Measurements from ENCODE around the gene CREG2.
"Not testable (repeated sequence)": the region's sequence is repeated elsewhere in the genome, so short reads cannot be mapped to it uniquely, and the experiment has no call there.

CREG2 gene

DNA sequence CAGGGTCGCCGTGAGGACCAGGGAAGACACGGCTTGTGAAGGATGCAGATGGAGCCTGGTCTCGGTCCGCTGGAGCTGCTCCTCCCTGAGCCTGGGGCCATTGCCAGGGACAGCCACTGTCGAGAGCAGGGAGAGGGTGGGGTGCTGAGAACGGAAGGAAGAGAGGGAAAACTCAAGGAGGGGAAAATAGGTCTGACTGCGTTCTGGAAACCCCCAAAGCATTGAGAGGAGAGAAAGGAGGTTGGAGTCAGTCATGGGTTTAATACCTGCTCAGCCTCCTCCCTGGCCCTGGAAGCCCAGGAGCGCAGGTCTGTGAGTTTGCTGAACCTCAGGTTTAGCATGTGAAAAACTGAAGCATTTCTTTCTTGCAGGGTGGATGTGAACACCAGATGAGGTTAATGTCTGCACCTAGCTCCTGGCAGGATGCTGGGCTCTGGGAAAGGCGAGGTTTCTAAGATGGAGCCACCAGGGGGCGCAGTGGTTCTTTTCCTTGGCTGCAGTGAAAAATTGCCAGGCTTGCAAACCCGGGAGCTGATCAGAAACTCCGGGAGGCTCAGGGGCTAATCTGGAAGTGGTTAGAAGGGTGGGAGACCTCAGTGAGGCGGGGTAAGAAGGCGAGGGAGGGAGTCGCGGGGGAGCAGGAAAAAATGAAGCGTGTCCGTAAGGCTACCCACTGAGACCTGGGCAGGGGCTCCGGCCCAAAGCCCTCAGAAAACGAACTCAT lies 45.2 kb downstream of the CREG2 start:
- peak; percentile 84 to 87 for DNase-seq

DNA sequence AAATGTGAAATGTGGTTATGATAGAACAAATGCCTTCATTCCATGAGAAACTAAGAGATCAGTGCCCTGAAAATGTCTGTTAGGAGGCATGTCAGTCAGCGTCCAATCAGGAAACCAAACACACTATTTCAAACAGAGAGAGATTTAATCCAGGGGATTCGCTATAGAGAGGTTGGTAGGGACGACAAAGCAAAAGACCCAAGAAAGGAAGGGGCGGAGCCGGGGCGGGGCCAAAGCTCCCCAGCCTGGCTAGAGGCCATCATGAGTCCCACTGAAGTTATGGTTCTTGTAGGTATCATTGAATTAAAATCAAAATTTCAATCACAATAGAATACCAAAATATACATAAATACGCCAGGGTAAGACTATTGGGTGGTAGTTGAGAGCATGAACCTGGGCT lies 45.9 kb downstream of the CREG2 start:
- DNase-seq, result peak; percentile 62 to 67

DNA sequence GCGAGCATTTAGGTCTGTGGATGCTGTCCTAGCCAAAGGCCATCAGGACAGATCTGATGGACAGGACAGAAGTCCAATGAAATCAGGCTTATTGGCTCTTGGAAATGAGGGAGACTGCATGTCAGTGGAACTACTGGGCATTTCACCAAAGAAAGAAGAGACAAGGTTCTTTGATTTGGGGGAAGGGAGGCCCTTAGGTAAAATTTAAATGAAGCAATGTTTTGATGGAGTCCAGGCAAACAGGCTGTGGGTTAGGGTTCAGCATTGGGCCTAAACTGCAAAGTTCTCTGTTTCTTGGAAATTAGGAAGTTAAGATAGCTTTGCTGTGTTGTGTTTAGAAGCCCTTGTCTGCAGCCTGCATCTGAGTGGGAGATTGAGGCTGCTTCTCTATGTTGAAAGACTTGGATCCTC lies 47.2 kb downstream of the CREG2 start:
- DNase-seq, result no peak

DNA sequence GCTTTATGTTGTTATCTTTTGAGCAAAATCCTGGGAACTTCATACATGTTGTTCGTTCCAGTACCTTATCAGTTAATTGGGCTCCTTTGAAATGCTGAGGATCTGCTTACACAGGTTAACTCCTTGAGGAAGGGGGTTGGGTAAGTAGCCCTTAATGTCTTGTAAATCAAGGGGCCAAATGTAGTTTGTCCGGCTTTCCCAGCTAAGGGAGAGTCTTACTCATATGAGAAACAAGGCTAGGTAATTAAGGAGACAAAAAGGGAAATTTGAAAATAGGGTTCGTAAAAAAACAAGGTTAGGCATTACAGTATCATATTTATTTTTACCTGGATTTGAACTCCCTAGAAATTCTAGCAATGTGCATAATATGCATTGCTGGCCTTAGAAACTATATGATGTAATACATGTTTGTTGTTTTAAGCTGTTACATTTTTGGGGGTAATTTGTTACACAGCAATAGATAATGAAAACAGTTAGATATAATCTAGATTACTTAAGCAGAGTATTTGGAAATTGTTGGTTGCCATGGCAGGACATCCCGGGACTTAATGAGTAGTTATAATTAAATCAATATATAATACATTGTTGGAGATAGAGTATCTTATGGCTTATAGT lies 47.9 kb downstream of the CREG2 start:
- DNase-seq, result no peak

DNA sequence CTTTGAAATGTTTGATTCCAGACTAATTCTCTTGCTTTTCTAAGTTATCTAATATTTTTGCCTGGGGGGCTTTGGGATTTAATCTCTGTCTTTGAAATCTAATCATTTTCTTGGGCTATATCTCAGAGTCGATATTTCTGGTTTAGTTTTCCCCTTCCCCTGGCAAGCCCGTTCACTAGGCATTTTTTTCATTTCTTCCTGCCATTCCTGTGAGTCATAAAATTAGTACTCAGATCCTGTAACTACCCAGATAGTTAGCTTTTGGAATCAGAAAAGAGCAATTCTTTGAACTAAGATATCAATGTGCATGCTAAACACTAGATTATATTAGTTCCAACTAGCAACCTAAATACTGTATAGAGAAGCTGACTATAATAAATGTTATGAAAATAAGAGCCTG lies 49.4 kb downstream of the CREG2 start:
- no peak for DNase-seq

DNA sequence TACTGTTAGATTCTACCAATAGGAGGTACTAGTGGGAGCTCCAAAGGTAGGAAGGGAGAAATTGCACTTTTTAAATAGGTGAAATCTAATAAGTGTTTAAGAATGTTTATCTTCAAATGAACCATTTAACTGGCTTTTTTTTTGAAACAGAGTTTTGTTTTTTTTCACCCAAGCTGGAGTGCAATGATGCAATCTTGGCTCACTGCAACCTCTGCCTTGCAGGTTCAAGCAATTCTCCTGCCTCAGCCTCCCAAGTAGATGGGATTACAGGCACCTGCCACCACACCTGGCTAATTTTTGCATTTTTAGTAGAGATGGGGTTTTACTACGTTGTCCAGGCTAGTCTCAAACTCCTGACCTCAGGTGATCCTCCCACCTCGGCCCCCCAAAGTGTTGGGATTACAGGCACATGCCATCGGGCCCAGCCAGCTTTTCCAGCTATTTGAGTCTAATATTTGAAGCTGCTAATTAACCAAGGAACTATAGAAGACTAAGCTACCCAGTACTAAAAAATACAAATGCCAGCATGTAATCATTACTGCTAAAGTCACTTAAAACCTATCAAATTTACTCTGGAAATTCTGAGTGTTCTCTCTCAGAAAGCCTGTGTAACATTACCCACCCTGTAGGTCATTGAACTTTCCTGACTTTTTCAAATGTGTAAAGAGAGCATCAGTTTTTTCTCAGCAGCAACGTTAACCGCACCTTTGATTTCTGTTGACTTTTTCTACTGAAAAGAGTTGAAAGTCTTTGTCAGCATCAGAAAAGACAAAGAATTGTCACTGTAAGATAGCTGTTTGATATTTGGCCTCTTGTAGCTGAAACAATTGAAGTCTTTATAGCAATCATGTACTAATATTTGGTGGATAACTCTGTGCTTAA lies 54.2 kb downstream of the CREG2 start:
- DNase-seq, result no peak

DNA sequence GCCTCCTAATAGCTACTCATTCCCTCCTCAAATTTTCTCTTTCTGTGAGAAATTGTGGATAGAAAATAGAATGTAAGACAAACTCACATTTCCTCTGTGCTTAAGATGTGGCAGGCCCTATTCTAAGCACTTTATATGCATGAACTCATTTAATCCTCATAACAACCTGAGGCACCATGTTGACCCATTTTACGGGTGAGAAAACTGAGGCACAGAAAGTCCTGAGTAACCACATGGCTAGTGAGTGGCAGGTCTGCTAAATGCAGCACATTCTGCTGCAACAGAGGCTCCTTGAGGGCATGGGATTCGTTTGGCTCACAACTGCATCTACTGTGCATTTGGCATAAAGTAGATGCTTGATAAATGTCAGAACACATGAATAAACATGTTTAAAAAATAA lies 56.1 kb downstream of the CREG2 start:
- DNase-seq, result no peak

DNA sequence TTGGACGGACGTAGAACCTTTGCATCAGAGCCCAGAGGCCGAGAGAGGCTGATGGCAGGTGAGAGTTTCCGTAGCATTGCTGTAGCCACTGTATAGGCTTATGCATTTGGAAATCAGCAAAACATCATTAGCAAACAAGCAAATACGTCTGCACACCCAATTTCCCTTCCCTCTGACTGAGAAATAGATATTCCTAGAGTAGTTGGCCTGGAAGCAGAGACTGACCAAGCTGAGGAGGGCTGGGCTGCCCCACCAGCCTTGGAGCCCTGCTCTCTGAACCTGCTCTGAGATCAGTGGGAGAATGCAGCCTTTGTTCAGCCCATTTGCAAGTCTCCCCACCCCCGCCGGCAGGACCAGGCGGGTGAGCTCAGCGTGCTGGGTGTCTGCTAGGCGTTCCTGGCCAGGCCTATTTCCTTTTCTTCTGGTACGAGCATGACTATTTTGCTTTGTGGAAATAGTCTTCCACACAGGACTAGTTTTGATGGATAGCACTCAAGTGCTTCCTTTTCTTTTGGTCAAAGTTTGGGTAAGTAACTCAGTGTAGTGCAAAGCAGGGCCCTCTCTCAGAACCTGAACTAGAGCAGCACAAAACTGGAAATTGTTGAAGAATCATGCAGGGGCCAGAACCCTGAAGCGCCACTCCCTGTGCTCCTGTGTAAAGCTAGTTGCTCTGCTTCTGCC lies 56.9 kb downstream of the CREG2 start:
- DNase-seq, result peak; percentile 45 to 65

DNA sequence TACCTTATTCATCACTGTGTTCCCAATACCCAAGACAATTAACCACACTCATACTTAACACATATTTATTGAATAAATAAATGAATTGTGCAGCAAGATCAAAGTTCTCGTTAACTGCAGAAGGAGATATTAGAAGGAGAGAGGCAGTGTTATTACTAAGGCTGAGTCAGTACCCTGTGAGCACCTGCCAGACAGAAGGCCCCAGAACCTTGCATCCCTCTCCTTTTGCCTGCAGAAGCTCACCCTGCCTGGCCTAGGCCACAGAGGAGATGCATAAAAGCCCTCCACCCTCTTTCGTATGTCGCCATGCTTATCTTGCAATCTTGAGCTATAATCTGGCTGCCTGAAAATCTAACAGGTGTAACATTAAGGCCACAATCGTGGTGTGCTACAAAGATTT lies 58.3 kb downstream of the CREG2 start:
- no peak for DNase-seq

DNA sequence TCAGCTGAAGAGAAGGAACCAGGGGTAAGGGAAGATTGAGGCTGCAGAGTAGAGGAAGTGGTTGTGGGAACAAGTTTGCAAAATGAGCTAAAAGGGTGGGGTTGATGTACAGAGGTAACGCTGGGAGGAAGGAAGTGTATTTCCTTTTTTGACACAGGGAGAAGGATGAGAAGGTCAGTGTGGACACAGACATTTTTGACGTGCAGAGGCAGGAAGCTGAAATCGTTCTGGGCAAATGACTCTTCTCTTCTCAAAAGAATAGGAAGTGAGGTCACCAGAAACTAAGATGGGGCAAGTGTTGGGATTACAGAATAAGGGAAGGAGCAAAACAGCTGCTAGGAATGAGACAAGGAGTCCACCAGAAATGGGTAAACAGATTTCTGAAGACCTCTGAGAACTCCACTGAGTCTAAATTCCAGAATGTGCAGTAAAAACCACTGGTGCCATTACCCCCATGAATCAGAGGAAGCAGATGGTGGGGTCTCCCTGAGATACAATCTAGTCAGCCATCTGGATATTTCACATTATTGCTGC lies 58.8 kb downstream of the CREG2 start:
- DNase-seq, result no peak

DNA sequence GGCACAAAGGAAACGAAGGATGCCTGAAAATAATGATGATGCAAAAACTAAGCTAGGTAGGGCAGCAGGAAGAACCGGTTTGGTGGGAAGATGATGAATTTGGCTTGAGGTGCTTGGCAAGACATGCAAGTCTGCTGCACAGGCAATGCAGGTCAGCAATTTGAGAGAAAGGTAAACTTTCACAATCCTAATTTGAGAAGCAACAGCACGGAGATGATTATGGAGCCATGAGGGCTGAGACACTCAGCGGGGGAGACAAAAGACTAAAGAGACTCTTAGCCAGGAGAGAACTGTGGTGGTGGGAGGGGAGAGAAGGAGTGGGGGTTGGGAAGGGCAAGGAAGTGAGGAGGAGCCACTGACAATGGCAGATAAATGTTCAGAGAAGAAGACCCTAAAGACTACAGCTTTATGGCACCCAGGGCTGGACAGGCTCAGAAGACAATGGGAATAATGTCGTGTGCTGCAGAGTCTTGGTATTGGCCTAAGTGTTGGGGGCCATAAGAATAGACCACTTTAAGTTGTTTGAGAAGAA lies 59.4 kb downstream of the CREG2 start:
- no peak for DNase-seq

DNA sequence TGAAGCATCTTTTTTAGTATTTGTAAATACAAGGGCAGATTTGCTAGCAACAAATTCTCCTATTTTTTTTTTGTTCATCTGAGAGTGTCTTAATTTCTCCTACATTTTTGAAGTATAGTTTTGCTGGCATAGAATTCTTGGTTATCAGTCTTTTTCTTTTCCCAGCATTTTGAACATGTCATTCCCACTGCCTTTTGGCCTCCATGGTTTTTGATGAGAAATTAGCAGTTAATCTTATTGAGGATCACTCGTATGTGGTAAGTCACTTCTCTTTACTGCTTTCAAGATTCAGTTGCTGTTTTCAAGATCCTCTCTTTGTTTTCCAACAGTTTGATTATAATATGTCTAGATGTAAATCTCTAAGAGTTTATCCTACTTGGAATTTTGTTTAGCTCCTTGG lies 61.9 kb downstream of the CREG2 start:
- no peak for DNase-seq

DNA sequence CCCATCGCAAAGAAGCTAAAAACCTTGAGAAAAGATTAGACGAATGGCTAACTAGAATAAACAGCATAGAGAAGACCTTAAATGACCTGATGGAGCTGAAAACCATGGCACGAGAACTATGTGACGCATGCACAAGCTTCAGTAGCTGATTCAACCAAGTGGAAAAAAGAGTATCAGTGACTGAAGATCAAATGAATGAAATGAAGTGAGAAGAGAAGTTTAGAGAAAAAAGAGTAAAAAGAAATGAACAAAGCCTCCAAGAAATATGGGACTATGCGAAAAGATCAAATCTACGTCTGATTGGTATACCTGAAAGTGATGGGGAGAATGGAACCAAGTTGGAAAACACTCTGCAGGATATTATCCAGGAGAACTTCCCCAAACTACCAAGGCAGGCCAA lies 70.7 kb downstream of the CREG2 start:
- DNase-seq, result not testable (repeated sequence)

DNA sequence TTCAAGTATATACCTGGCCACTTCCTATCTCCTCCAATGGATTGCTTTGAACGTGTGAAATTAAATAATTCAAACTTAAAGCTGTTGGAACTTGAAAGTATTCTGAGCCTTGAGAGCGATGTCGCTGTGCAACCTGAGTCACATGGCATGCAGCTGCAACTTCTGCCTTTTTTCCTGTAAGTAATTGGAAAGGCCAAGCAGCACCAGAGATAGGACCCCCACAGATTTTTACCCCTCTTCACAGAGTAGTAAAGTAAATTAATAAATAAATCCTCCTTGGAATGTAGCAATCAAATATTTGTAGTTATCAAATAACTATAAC lies 75.6 kb downstream of the CREG2 start:
- no peak for DNase-seq

DNA sequence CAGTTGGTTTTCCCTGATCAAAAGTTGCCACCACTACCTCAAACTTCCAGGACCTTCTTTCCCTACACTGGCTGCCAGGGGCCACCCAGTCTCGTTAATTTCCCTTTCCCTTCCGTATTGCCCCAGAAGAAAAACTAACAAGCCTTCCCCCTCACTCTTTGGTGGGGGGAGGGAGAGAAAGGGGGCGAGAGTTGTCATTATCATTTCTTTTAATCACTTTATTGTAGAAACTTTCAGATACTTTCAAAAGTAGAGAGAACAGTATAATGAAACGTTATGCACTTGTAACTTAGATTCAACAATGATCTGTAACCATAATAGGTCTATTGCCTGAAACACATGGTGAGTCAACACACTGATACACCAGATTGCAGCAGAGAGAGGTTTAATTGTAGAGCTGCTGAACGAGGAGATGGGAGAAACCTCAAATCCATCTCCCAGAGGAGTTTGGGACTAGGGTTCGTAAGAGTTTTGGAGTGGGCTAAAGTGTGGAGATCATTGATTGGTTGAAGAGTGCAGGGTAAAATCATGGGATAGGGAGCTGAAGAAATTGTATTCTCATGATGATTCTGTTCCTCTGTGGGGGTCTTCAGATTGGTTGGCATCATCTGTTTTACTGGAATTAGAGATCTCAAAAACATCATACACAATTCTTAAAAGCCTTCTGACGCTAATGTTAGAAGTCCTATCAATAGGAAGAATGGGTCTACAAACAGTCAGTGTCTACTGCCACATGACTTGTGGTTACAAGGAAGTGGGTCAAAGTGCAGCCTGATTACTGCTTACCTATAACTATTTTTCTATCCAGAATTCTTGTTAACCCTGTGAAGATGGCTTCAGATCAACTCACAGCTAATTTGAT lies 76.2 kb downstream of the CREG2 start:
- DNase-seq, result no peak

DNA sequence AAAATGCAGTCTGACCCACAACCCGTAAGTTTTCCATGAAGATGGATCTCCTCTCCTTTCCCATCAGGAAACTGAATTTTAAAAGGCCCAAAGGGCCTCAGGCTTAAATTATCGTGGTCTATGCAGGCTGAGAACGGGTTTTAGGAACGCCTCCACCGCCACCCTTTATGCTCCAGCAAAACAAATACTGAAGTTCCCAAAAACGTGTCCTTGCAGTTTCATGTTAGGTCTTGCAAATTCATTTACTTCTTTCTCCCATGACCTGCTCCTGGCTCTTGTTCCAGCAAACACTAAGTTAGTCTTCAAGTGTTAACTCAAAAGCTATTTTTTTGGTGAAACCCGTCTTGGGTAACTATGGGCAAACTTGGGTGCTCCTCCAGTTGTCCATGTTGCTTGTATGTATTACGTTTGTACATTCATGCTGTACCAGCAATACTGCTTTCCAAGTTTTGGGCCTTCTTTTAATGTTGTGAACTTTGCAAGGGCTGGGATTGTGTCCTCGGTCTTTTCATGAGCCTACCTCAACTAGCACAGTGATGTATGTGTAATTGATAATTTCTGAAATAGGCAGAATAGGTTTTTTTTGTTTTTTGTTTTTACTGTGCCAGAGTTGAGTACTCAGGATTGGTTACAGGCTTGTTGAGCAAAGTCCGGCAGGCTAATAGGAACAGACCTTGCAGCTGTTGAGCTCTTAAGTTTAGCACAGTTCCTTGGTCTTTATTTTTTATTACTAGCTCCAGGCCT lies 77.0 kb downstream of the CREG2 start:
- DNase-seq, result no peak

DNA sequence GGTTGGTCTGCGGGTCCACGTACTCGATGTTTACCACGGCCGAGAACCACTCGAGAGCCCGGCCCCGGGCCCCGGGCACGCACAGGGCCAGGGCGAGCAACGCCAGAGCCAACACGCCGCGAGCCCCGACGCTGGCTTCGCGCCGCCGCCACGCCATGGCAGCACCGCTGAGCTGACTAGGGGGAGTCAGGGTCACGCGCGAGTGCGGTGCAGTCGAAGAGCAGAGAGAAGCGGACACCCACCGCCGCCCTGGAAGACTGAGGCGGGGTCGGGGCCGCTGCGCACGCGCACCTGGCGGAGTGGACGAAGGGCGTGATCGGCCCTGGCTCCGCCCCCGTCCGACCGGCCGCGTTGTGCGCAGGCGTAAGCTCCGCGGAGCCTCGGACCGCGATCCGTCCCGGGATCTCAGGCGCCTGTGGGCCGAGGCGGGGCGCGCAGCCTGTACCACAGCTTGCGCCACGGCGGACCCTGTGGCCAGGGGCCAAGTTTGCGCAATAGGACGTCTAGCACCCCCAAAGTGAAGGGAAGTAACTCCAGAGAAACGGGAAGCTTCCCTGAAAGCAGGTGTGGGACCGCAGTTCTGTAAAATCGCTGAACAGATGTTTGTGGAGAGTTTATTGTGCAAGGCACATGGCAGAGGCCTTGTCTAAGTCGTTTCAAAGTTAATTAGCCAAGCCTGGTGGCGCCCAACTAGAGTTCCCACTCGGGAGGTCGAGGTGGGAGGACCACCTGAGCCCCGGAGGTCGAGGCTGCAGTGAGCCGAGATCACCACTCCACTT lies 78.7 kb downstream of the CREG2 start, which contains the start of gene RNF149:
TSS of gene RNF149 (minus strand) at position 270 of the 779 bp plus-strand sequence. CDS start at position 157, 113 bp downstream.
- peak; percentile 88 to 91 for DNase-seq

DNA sequence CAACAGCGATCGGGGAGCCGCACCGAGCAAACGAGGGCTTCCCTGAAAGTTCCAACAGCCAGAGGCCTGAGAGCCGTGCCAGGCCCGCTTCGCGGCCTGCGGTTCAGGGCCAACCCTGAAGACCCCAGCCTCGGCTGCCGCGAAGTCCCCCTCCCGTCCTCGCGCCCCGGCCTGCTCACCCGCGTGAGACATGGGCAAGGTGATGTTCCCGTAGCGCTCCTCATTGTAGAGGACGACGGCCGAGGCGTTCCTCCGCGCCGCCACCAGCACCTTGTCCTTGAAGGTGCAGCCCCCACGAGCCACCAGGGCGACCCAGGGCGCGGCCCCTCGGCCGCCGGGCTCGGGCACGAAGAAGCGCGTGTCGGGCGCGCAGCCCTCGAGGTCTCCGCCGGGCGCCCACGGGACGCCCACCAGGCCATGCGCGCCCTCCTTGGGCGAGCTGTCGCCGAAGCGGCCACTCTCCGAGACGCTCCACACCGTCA lies 79.3 kb downstream of the CREG2 start:
- peak in 1 of 2 experiments; percentile 42 for DNase-seq

DNA sequence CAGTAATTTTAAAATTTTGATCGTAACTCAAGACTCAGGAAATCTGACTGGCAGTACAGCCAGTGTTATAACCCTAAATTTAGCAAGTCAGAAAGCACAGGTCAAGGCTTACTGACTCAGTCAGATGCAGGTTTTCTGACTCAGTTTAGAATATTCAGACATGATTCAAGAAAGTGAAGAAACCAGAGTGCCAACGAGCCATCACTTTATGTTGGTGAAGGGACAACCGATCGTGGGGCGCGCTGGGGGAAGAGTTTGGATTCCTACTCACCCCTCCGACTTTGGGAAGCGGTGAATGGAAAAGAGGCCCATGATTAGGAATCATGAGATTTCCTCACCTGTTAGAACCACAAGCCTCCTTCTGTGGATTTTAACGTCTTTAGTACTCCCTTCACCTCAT lies 79.8 kb downstream of the CREG2 start:
- peak in 1 of 2 experiments; percentile 40 for DNase-seq

DNA sequence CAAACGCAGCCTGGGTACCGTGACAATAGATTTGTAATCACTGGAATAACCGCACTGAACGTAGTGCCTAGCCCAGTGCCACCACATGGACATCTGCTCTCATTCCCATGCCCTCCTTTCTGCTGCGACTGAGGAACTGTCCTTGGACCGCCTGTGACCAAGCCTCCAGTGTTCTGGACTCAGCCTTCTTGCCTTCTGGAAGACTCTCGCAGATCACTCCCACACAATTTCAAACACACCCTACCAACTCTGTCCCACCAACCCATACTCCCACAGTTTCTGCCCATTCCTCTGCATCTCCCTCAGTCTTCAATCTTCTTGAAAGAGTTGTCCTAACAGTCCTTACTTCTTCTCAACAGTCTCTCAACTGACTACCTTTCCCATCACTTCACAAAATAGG lies 80.9 kb downstream of the CREG2 start:
- peak in 1 of 2 experiments; percentile 39 for DNase-seq

Measured in activated CD4-positive, alpha-beta T cell treated with anti-CD3 and anti-CD28 coated beads, Interleukin-2, amount 50 U/mL, for 48 hours (primary cell).